Adrenal gland (tissue), 12 donors: ENCODE measurements around the gene LSM14B. TPM values are rescaled to one million over a fixed set of nuclear protein-coding genes. Genes with fewer than 3 reads are reported as not detected.

Experiments
- DNase-seq, 7 donors: peaks; one replicate each; pipeline ENCODE4 v3.0.0-alpha.2; 2019 to 2020
- H3K27ac ChIP-seq, 5 donors: fragments of 200-600 bp; sonication (generic) in 4 of 5; 1 replicate in 3 of 5; 2 replicates in 2 of 5; pipeline versions ENCODE4 v1.5.1 to v1.8.0; 2016 to 2020; ENCODE audit warnings: mild to moderate bottlenecking in 1 of 5
- H3K27me3 ChIP-seq: fragments of 200-600 bp; 2 replicates; pipeline ENCODE4 v1.8.0; 2021
- H3K36me3 ChIP-seq, 2 donors: fragments of 200-600 bp; replicated peaks in 1 of 2; 1 replicate in 1 of 2; 2 replicates in 1 of 2; pipeline versions ENCODE4 v1.5.1 to v1.8.0; 2018 to 2022
- H3K4me1 ChIP-seq, 2 donors: fragments of 200-600 bp; replicated peaks in 1 of 2; 1 replicate in 1 of 2; 2 replicates in 1 of 2; pipeline versions ENCODE4 v1.5.1 to v1.8.0; 2018 to 2021
- H3K4me3 ChIP-seq, 4 donors: fragments of 200-600 bp; sonication (generic) in 3 of 4; one replicate each; pipeline ENCODE4 v1.5.1; 2016 to 2018
- H3K9me3 ChIP-seq, 3 donors: fragments of 200-600 bp; sonication (generic) in 1 of 3; replicated peaks in 1 of 3; 1 replicate in 2 of 3; 2 replicates in 1 of 3; pipeline versions ENCODE4 v1.5.1 to v1.8.0; 2016 to 2021
- POLR2A ChIP-seq, 2 donors: fragments of 450-650 bp; IDR thresholded peaks; one replicate each; pipeline ENCODE4 v1.6.1; 2017; ENCODE audit warnings: antibody characterized with exemption in 2 of 2, mild to moderate bottlenecking in 2 of 2, moderate library complexity in 1 of 2
- WGBS, 4 donors: extraction: QIAGEN DNeasy Blood & Tissue Kit in 2 of 4; methylation state at CpG; one replicate each; pipeline versions ENCODE4 v1.1.5 to v1.1.7; 2013 to 2017; 5-methylcytosine and 5-hydroxymethylcytosine counted together
- intact Hi-C, 2 donors: fragments of 100-400 bp; cut with DNase I; formaldehyde crosslinking; loops; one replicate each; pipeline versions ENCODE4 v1.14.1 to v1.15.0; 2022 to 2023
- polyA plus RNA-seq, 3 donors: library from polyadenylated mRNA; stranded (reverse); fragments of 200-250 nt in 2 of 3; fragments of 350-450 nt in 1 of 3; fragmentation: Illumina TruSeq in 1 of 3; extraction: RNeasy Lipid Tissue Mini Kit (QIAGEN cat#74804) in 1 of 3; gene quantifications; one replicate each; pipeline ENCODE4 v1.2.3, GENCODE V29; 2013 to 2014
- total RNA-seq, 9 donors: library from RNA; depleted of rRNA in 4 of 9; stranded (reverse); fragments of >200 nt in 4 of 9; fragments of 120-200 nt in 1 of 9; fragmentation: NEBNext Ultra II Directional in 1 of 9; extraction: Animal tissue kit (Norgen Biotek cat#: 25700) in 1 of 9; gene quantifications; one replicate each; pipeline versions ENCODE4 v1.1.0 to v1.2.4, GENCODE V29; 2013 to 2023
- TF ChIP-seq, protein P1 (sequence below), 6 experiments: fragments of 450-650 bp in 4 of 6; fragments of 200-600 bp in 2 of 6; sonication (generic) in 1 of 6; IDR thresholded peaks; 1 replicate in 5 of 6; 2 replicates in 1 of 6; pipeline versions ENCODE4 v1.5.1 to v1.8.0; 2016 to 2021; ENCODE audit warnings: antibody characterized with exemption in 6 of 6, mild to moderate bottlenecking in 2 of 6, moderate library complexity in 1 of 6
- donor health status: healthy with polysubstance abuse.
- donor health status: Bipolar disorder and iron deficiency.
- donor health status: DM: yes; HTN: yes; CAD: no.
- donor health status: DM: no; HTN: no; CAD: no.
- donor health status: DM: no; HTN: no; CAD: no.
- donor health status: DM: yes; HTN: yes; CAD: no.

LSM14B gene
- total and polyA plus RNA-seq, 12 donors, result 17.6 to 47.0 (median 29.2) TPM

DNA sequence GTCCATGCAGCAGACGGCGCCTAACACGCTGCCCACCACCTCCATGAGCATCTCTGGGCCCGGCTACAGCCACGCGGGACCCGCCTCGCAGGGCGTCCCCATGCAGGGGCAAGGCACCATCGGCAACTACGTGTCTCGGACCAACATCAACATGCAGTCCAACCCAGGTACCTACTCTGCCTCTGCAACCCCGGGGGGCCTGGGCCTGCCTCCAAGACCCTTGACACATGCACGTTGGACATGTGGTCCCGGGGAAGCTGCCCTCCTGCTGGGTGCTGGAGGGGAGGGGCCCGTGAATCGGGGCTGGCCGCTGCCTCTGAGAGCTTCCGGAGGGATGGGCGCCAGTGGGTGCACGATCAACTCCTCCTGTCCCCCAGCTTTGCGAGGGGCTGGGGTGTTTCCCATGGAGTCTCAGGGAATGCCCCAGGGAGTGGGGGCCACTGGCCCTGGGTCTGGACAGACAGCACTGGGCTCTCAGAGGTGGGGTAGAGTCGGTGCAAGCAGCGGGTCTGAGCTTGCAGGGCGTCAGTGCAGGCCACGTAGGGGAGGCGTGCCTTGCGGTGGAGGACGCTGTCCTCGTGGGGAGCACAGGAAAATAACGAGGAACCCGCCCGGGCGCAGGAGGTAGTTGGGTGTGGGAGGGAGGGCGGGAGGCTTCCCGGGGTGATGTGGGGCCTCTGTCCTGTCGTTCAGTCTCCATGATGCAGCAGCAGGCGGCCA is 40.6 kb downstream of the LSM14B start:
- H3K36me3 ChIP-seq, result peaks cover 0 to 54% of the 10 kb centered on the region in 2 donors
- WGBS, 4 donors, result 92 to 100% (median 95%) methylated on average over 1 to 38 of the region's 38 CpGs
- DNase-seq, result no peak

DNA sequence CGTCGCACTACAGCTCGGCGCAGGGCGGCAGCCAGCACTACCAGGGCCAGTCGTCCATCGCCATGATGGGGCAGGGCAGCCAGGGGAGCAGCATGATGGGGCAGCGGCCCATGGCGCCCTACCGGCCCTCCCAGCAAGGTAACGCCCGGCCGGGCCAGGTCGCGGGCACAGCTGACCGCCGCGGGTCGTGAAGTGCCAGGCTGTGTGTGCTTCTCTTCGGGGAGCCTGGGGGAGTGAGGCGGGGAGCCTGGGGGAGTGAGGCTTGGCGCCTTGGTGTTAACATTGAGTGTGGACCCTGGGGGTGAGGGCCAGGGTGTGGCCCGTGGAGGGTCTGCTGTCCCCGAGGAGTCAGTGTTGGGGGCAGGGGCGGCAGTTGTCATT is 41.2 kb downstream of the LSM14B start:
- Histone ChIP-seq H3K27me3 (no peaks in the 10 kb centered on the region), H3K4me1 (no peaks in the 10 kb centered on the region), H3K4me3 (no peak overlapping the region), H3K36me3 (peaks cover 0 to 54% of the 10 kb centered on the region in 2 donors), H3K27ac (no peak overlapping the region), H3K9me3 (no peaks in the 10 kb centered on the region)
- TF ChIP-seq, protein P1, sequence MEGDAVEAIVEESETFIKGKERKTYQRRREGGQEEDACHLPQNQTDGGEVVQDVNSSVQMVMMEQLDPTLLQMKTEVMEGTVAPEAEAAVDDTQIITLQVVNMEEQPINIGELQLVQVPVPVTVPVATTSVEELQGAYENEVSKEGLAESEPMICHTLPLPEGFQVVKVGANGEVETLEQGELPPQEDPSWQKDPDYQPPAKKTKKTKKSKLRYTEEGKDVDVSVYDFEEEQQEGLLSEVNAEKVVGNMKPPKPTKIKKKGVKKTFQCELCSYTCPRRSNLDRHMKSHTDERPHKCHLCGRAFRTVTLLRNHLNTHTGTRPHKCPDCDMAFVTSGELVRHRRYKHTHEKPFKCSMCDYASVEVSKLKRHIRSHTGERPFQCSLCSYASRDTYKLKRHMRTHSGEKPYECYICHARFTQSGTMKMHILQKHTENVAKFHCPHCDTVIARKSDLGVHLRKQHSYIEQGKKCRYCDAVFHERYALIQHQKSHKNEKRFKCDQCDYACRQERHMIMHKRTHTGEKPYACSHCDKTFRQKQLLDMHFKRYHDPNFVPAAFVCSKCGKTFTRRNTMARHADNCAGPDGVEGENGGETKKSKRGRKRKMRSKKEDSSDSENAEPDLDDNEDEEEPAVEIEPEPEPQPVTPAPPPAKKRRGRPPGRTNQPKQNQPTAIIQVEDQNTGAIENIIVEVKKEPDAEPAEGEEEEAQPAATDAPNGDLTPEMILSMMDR (IDR thresholded peaks at IDR 0.05), result no peak
- TF ChIP-seq POLR2A (IDR thresholded peaks at IDR 0.05), result no peak
- DNase-seq, result no peak
- WGBS, 4 donors, result 93 to 97% (median 95%) methylated on average over 24 to 25 of the region's 25 CpGs
- intact Hi-C loops, result no loop called here

More for the DNA sequence above, 40.6 kb downstream of the LSM14B start:
- no peak for TF ChIP-seq POLR2A (IDR thresholded peaks at IDR 0.05)
- TF ChIP-seq, protein P1 (IDR thresholded peaks at IDR 0.05), result no peak
- H3K4me1 ChIP-seq, result no peaks in the 10 kb centered on the region
- no peaks in the 10 kb centered on the region for H3K9me3 ChIP-seq
- H3K4me3 ChIP-seq, result no peak overlapping the region
- H3K27me3 ChIP-seq, result no peaks in the 10 kb centered on the region
- intact Hi-C loops, result no loop called here
- no peak overlapping the region for H3K27ac ChIP-seq

DNA sequence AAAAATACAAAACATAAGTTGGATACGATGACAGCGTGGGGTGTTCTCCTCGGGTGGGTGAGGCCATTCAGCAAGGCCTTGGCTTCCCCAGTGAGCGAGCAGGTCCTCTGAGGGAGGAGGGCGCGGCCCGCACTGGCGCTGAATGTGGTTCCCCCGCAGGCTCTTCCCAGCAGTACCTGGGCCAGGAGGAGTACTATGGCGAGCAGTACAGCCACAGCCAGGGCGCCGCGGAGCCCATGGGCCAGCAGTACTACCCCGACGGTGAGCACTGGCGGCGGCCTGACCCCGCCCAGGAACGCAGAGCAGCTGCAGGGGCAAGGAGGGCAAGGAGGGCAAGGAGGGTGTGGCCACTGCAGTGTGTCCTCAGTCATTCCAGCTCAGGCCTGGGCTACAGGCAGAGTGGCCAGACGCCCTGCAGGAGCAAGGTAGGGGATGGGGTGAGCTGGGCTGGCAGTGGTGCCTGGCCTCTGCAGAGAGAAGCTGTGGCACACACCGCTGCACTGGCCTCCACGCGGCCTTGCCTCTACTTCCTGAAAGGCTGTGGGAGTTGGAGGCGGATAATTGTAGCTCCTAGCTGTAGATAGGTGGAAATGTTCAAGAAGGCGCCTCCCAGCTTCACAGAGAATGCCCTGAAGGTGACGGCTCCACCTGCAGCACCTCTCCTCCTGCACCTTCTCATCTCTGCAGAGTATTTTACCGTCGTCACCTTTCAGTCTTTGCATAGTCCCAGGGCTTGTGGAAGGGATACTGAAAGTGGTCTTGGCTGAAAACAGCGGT is 41.9 kb downstream of the LSM14B start:
- Histone ChIP-seq H3K9me3 (no peaks in the 10 kb centered on the region), H3K36me3 (peaks cover 0 to 54% of the 10 kb centered on the region in 2 donors), H3K27me3 (no peaks in the 10 kb centered on the region), H3K4me1 (no peaks in the 10 kb centered on the region), H3K4me3 (no peak overlapping the region), H3K27ac (no peak overlapping the region)
- intact Hi-C loops, result no loop called here
- TF ChIP-seq, protein P1 (IDR thresholded peaks at IDR 0.05), result no peak
- TF ChIP-seq POLR2A (IDR thresholded peaks at IDR 0.05), result no peak
- WGBS, 4 donors, result 91 to 96% (median 93%) methylated on average over 18 to 29 of the region's 29 CpGs
- DNase-seq, result no peak

DNA sequence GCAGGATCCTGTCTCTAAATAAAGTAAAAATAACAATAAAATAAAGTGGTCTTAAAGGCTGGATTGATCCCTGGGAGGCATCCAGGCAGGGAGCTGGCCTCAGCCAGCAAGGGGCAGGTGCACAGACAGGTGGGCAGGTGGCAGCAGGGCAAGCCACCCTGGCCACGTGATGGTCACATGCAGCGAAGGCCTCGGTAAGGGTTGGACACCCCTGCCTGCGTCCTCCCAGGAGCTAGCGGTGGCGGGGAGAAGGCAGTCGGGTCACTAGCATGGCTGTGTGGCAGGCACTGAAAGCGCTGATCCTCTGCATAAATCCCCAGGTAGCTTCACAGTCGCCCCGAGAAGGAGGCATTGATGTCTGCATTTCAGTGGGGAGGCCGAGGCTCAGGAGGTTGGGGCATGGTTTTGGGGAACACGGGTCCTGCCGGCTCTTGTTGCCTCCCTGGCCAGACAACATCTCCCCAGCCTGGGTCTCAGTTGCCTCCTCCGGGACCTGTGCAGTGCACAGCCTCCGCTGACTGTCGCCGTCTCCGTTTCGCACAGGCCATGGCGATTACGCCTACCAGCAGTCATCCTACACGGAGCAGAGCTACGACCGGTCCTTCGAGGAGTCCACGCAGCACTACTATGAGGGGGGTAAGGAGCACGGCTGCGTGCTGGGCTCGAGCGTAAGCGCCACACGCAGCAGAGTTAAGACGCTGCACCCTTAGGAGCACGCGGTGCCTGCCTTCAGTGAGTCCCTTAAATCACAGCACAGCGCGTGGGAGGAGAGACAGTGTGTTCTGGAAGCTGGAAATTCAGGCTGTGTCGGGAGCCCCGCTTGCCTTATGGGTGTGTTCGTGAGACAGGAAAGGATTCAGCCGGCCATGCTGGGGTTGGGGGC is 42.8 kb downstream of the LSM14B start:
- Histone ChIP-seq H3K27me3 (no peaks in the 10 kb centered on the region), H3K36me3 (peaks cover 0 to 54% of the 10 kb centered on the region in 2 donors), H3K4me3 (no peak overlapping the region), H3K27ac (no peak overlapping the region), H3K9me3 (no peaks in the 10 kb centered on the region), H3K4me1 (no peaks in the 10 kb centered on the region)
- WGBS, 4 donors, result 95 to 97% (median 97%) methylated on average over 19 to 41 of the region's 41 CpGs
- intact Hi-C loops, result no loop called here
- no peak for DNase-seq
- TF ChIP-seq POLR2A (IDR thresholded peaks at IDR 0.05), result no peak
- TF ChIP-seq, protein P1 (IDR thresholded peaks at IDR 0.05), result no peak
